SU-DHL-6 (cell line): ENCODE results near the gene AKIRIN2.

Experiments used
- H2AFZ ChIP-seq: fragments of 200-600 bp; sonication (generic); 2 replicates; pipeline ENCODE4 v1.6.1; 2014; ENCODE audit warnings: low read depth, mild to moderate bottlenecking, moderate library complexity, mixed read lengths, antibody characterized with exemption, low read length; ENCODE audit not compliant: severe bottlenecking
- H3F3A ChIP-seq: fragments of 200-600 bp; shearing (Covaris generic); 2 replicates; pipeline ENCODE4 v1.6.0; 2016; ENCODE audit warnings: antibody characterized with exemption, mild to moderate bottlenecking; ENCODE audit not compliant: insufficient read depth
- H3K27ac ChIP-seq: fragments of 200-600 bp; sonication (generic); 2 replicates; pipeline ENCODE4 v1.5.1; 2016; ENCODE audit warnings: low read depth, mild to moderate bottlenecking, low read length, moderate library complexity, mixed read lengths
- H3K27me3 ChIP-seq: fragments of 200-600 bp; sonication (generic), shearing (Covaris generic); 2 replicates; pipeline ENCODE4 v1.6.0; 2014; ENCODE audit warnings: mild to moderate bottlenecking, low read length
- H3K36me3 ChIP-seq: fragments of 200-600 bp; sonication (generic); 2 replicates; pipeline ENCODE4 v1.6.1; 2014; ENCODE audit warnings: mild to moderate bottlenecking, low read length, mixed read lengths
- H3K4me2 ChIP-seq: fragments of 300-600, 200-600 bp; shearing (Covaris generic), sonication (generic); 2 replicates; pipeline ENCODE4 v1.6.0; 2014; ENCODE audit warnings: low read length, low read depth, mild to moderate bottlenecking; ENCODE audit not compliant: poor library complexity, severe bottlenecking
- H3K4me3 ChIP-seq: fragments of 200-600 bp; sonication (generic); 2 replicates; pipeline ENCODE4 v1.5.1; 2014; ENCODE audit warnings: antibody characterized with exemption, low read length, mild to moderate bottlenecking, mixed read lengths; ENCODE audit not compliant: insufficient read depth, poor library complexity, severe bottlenecking
- H3K79me2 ChIP-seq: fragments of 200-600 bp; sonication (generic); 2 replicates; pipeline ENCODE4 v1.6.1; 2014; ENCODE audit warnings: mild to moderate bottlenecking, low read length, moderate library complexity; ENCODE audit not compliant: insufficient read depth
- H3K9ac ChIP-seq: fragments of 200-600 bp; sonication (generic); 2 replicates; pipeline ENCODE4 v1.7.0; 2014; ENCODE audit warnings: mild to moderate bottlenecking, low read length
- H3K9me2 ChIP-seq: fragments of 200-600 bp; sonication (generic); replicated peaks from 2 replicates; pipeline ENCODE4 v1.6.1; 2014; ENCODE audit warnings: low read length; ENCODE audit not compliant: insufficient read depth
- H3K9me3 ChIP-seq: fragments of 200-600 bp; sonication (generic); 2 replicates; pipeline ENCODE4 v1.6.1; 2014; ENCODE audit warnings: low read length, mixed read lengths; ENCODE audit not compliant: insufficient read depth
- H4K20me1 ChIP-seq: fragments of 200-600 bp; sonication (generic); 2 replicates; pipeline ENCODE4 v1.6.1; 2014; ENCODE audit warnings: low read depth, mild to moderate bottlenecking, antibody characterized with exemption, low read length, moderate library complexity, mixed read lengths
- EZH2phosphoT487 ChIP-seq: fragments of 200-600 bp; sonication (generic), shearing (Covaris generic); conservative IDR thresholded peaks from 2 replicates; pipeline ENCODE4 v1.6.1; 2018; ENCODE audit warnings: mild to moderate bottlenecking, antibody characterized with exemption, low read length, moderate library complexity, mixed read lengths
- TF ChIP-seq, protein P1 (sequence below): fragments of 200-600 bp; sonication (generic); IDR thresholded peaks from one replicate; pipeline ENCODE4 v1.5.1; 2017; ENCODE audit warnings: antibody characterized with exemption, mild to moderate bottlenecking, low read length, moderate library complexity; ENCODE audit not compliant: insufficient read depth, poor library complexity, severe bottlenecking

Gene AKIRIN2

GRCh38 chr6:87664921-87665485, 37.0 kb downstream of the AKIRIN2 start:
- Histone ChIP-seq H3K36me3 (peaks cover 10% of the 10 kb centered on the region; the same call in 1 of the 2 replicates), H3K4me2 (no peak overlapping the region)

DNA sequence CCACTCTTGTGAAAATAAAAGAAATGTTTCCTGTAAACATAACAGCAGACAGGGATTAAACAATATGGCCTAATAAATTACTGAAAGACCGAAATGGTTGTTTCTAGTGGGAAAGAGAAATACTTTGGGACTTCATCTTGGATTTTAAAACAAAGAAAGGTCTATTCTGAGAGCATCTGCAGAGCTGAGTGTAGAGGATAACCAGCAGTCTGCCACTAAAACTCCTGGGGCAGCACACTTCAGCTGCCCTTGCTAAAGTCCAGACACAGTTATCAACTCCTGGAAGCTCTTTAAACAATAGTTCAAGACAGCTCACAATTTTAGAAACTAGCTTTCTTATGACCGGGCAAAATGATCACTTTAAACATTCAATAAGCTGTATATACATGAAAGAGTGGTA, 38.6 kb downstream of the AKIRIN2 start:
- H3K27ac ChIP-seq, result no peak overlapping the region
- no peak overlapping the region for H2AFZ ChIP-seq
- H4K20me1 ChIP-seq, result no peaks in the 10 kb centered on the region
- H3K4me2 ChIP-seq, result no peak overlapping the region
- no peak for TF ChIP-seq EZH2phosphoT487
- TF ChIP-seq, protein P1, sequence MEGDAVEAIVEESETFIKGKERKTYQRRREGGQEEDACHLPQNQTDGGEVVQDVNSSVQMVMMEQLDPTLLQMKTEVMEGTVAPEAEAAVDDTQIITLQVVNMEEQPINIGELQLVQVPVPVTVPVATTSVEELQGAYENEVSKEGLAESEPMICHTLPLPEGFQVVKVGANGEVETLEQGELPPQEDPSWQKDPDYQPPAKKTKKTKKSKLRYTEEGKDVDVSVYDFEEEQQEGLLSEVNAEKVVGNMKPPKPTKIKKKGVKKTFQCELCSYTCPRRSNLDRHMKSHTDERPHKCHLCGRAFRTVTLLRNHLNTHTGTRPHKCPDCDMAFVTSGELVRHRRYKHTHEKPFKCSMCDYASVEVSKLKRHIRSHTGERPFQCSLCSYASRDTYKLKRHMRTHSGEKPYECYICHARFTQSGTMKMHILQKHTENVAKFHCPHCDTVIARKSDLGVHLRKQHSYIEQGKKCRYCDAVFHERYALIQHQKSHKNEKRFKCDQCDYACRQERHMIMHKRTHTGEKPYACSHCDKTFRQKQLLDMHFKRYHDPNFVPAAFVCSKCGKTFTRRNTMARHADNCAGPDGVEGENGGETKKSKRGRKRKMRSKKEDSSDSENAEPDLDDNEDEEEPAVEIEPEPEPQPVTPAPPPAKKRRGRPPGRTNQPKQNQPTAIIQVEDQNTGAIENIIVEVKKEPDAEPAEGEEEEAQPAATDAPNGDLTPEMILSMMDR, result no peak
- H3F3A ChIP-seq, result peaks cover 36% of the 10 kb centered on the region
- H3K9me3 ChIP-seq, result no peaks in the 10 kb centered on the region
- H3K9ac ChIP-seq, result no peak overlapping the region
- H3K4me3 ChIP-seq, result no peak overlapping the region
- H3K27me3 ChIP-seq, result no peaks in the 10 kb centered on the region
- H3K36me3 ChIP-seq, result peaks cover 10% of the 10 kb centered on the region; the same call in 1 of the 2 replicates
- H3K79me2 ChIP-seq, result no peaks in the 10 kb centered on the region
- H3K9me2 ChIP-seq, result no peaks in the 10 kb centered on the region

More at GRCh38 chr6:87664921-87665485, 37.0 kb downstream of the AKIRIN2 start:
- no peak overlapping the region for H2AFZ ChIP-seq
- no peak overlapping the region for H3K9ac ChIP-seq
- H3K27me3 ChIP-seq, result no peaks in the 10 kb centered on the region
- H3K27ac ChIP-seq, result no peak overlapping the region
- no peak for TF ChIP-seq EZH2phosphoT487
- TF ChIP-seq, protein P1, result no peak
- H3K9me2 ChIP-seq, result no peaks in the 10 kb centered on the region
- H3F3A ChIP-seq, result peaks cover 46% of the 10 kb centered on the region
- H3K4me3 ChIP-seq, result no peak overlapping the region
- H3K79me2 ChIP-seq, result no peaks in the 10 kb centered on the region
- no peaks in the 10 kb centered on the region for H4K20me1 ChIP-seq
- no peaks in the 10 kb centered on the region for H3K9me3 ChIP-seq

- Histone ChIP-seq H3F3A (peaks cover 29% of the 10 kb centered on the region), H3K9me3 (no peaks in the 10 kb centered on the region), H4K20me1 (no peaks in the 10 kb centered on the region), H3K9me2 (no peaks in the 10 kb centered on the region), H3K4me2 (no peak overlapping the region), H3K36me3 (peaks cover 10% of the 10 kb centered on the region; the same call in 1 of the 2 replicates), H3K9ac (no peak overlapping the region), H2AFZ (no peak overlapping the region), H3K4me3 (no peak overlapping the region), H3K27ac (no peak overlapping the region), H3K79me2 (no peaks in the 10 kb centered on the region), H3K27me3 (no peaks in the 10 kb centered on the region)
- TF ChIP-seq, protein P1, result no peak
- no peak for TF ChIP-seq EZH2phosphoT487
Observed at GRCh38 chr6:87661503-87661902, 40.5 kb downstream of the AKIRIN2 start.
